GM12875 (cell line): Measurements from ENCODE around the gene AUP1.

Experiments
- H3K4me3 ChIP-seq: one replicate; pipeline ENCODE4 v1.5.1; 2011; ENCODE audit warnings: low read depth, low read length, control low read depth
- CTCF ChIP-seq: IDR thresholded peaks from 2 replicates; pipeline ENCODE4 v1.5.1; 2011; ENCODE audit warnings: low read depth, mild to moderate bottlenecking, control low read depth, inconsistent platforms, low read length, moderate library complexity, borderline replicate concordance; ENCODE audit not compliant: insufficient read depth

AUP1 gene

DNA sequence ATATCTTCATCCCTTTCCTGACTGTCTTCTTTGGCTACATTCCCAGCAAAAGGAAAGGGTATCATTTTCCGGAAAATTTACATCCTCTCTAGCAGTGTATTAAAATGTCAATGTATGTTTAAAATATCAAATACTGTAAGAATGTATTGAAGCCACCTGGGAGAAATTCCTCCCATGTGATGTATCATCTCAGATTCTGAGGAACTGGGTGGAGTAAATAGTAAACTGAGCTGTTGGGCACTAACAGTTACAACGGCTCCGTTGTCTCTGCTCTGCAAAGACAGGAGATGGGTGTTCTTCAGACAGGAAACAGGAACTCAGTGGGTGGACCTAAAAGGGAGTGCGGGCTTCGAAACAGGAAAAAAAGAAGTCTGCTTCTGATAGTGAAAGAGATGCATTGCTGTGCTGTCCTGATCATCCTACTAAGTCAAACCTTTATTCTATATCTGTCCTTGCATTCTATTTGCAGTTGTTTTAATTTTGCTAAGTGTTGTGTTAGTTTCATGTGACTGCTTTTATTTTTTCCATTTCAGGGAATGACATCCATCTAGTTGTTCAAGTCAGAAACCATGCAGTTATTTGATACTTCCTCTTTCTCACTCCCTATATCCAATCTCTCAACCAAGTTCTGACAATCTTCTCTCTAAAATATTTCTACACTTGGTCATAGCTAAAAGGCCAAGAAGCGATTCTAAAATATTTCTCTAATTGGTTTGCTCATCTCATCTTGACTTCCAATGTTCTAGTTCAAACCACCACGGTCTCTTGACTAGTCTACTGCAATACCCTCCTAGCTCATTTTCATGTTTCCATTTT, 44.4 kb upstream of the AUP1 start:
- no peak for TF ChIP-seq CTCF
- H3K4me3 ChIP-seq, result no peak overlapping the region

- TF ChIP-seq CTCF, result peak; percentile 60
- no peak overlapping the region for H3K4me3 ChIP-seq
Measured at GRCh38 chr2:74572178-74572925, 42.8 kb upstream of the AUP1 start.

DNA sequence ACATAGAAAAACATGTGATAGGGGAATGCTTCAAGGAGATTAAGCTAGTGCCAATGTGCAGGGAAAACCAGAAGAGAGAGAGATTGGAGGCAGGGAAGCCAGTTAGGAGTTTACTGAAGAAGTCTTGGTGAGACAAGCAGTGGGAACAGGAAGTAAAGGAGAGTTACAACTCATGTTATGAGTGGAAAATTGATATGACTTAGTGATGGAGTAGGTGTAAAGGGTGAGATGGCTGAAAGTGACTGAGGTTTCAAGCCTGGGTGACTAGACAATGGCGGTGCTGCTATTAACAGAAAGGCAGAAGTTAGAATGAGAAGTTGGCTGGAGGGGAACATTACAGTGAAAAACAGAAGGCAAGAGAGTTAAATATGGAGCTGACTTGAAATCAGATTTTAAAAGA, 41.6 kb upstream of the AUP1 start:
- H3K4me3 ChIP-seq, result no peak overlapping the region
- no peak for TF ChIP-seq CTCF

DNA sequence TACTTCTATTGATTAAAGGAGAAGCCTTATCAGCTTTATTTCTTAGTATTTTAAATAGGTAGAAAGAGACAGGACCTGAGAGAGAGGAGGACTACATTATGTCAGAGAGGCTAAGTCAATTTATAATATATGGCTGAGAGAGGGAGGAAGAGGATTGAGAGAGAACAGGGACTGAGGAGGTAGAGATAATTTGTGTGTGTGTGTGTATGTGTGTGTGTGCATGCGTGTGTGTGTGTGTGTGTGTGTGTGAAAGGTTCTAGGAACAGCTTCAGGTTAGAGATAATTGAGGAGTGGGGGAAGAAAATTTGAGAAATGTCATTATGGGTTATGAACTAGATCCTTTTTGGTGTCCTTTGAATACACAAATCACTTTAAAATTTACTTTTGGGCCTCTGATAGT, 40.2 kb upstream of the AUP1 start:
- no peak for TF ChIP-seq CTCF
- H3K4me3 ChIP-seq, result no peak overlapping the region

GRCh38 chr2:74567881-74568280, 38.4 kb upstream of the AUP1 start:
- H3K4me3 ChIP-seq, result no peak overlapping the region
- no peak for TF ChIP-seq CTCF

DNA sequence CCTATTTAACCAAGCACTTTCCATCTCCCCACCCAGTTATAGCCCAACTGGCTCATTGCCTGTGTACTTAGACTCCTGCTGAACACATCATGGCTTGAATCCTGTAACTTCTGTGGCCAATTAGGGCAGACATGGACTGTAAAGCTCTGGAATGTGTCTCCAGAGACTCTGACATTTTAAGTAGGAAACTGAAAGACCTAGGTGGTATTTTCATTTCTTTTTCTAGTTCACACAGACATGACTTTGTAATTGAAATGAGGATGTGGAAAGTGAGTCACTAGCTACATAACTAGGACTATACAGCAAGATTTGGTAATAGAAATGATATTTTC, 37.2 kb upstream of the AUP1 start:
- no peak overlapping the region for H3K4me3 ChIP-seq
- TF ChIP-seq CTCF, result no peak
